ENCODE results near the gene BMF.

GRCh38 chr15:40070608-40071218 lies 38.0 kb downstream of the BMF start:
- TF ChIP-seq CTCF (conservative IDR thresholded peaks at IDR 0.05 in 1 of 2, IDR thresholded peaks at IDR 0.05 in 1 of 2; ENCODE audit: low read depth in 1 of 2, low read length in 2 of 2) (no peak), EZH2 (IDR thresholded peaks at IDR 0.05; ENCODE audit: low read length, missing control alignments) (no peak)

All from fibroblast of lung (primary cell).